Measurements from ENCODE around the gene CCDC102A.
A peak's percentile ranks its signal among the peaks of the same experiment; 100 is the strongest.

Gene CCDC102A

GRCh38 chr16:57537194-57537505 lies 779 bp upstream of the CCDC102A start:
- no peak for DNase-seq (ENCODE audit: low read depth)

- peak; percentile 68 for DNase-seq (ENCODE audit: low read depth)
These were observed 578 bp downstream of the CCDC102A start for GRCh38 chr16:57535680-57536305.

DNA sequence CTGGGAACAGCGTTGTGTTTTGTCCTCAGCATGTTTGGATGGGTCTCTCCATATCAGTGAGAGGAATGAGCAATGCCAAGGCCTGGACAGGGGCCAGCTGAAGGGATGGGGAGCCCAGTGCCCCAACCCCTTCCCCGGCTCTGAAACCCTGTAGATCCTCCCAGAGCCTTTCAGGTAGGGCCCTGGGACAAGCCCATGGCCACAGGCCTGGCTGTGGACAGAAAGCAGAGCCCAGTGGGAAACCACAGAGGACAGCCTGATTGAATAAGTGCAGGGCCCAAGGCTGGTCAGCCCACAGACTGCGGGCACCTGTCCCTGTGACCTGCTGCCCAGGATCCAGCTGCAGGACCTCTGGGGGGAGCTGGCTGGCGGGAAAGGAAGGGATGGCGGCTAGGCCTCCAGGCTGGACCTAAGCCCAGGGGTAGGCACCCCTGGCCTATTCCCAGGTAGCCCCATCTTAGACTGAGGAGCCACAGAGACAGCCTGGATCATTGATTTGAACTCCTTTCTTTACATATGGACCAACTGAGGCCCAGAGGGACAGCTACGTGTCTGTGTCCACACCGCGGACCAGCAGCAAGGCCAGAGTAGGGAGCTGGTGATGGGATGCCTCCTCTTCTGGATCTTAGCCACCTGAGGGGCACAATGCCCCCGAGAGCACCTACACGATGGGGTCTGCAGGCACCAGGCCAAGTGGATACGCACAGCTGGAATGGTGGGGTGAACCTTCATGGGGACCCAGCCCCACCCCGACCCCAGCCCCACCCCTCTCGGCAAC lies 1.3 kb downstream of the CCDC102A start:
- DNase-seq (ENCODE audit: low read depth): no peak

- no peak for DNase-seq (ENCODE audit: low read depth)
These were observed 2.0 kb downstream of the CCDC102A start for GRCh38 chr16:57534337-57534880.

GRCh38 chr16:57533431-57534336 lies 2.7 kb downstream of the CCDC102A start:
- no peak for DNase-seq (ENCODE audit: low read depth)

DNA sequence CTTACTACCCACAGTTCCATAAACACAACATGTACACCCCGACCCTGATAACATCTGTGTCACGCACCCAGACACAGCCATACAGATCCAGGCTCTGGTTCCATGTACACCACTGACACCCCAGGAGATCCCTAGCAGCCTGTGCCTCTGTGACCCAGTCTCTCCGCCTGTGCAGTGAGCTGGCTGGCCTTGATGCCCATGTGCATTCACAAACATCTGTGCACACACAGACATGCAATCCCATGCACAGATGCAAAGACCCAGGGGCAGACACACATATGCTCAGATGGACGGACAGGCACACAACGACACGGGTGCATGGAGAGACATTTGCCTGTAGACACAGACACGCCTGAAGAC lies 4.1 kb downstream of the CCDC102A start:
- no peak for DNase-seq (ENCODE audit: low read depth)

- no peak for DNase-seq (ENCODE audit: low read depth)
These were observed 4.6 kb downstream of the CCDC102A start for GRCh38 chr16:57531635-57532265.

DNA sequence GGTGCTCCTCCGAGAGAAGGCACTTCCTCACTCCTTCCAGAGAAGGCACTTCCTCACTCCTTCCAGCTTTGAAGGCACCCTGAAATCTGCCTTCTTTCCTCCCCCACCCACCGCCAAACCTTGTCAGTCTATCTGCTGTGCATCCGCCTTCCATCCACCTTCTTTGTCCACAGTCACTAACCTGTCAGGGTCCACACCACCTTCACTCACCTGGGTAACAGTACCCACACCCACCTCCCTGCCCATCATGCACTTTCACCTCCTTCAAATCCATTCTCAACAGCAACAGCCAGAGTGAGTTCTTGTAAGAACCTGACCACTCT lies 5.2 kb downstream of the CCDC102A start:
- DNase-seq (ENCODE audit: low read depth): no peak

- no peak for DNase-seq (ENCODE audit: low read depth)
These were observed 5.7 kb downstream of the CCDC102A start for GRCh38 chr16:57530522-57531252.

DNA sequence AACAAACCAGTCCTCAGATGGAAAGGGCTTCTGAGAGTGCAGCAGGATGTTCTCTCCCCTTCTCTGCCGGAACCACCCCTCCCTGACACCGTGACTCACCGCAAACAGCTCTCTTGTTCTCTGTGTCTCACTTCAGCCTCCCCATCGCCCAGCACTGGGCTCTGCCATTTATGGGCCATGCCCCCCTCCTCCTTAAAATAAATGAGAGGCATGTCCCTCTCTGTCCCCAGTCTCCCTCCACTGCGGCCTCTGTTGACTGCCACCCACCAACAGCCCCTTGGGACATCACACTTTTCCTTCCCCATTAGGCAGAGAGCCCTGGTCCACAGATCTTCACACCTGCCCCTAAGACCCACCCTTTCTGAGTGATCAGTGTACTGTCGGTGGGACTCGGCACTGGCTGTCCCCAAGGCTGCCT lies 6.3 kb downstream of the CCDC102A start:
- peak; percentile 21 for DNase-seq (ENCODE audit: low read depth)

DNA sequence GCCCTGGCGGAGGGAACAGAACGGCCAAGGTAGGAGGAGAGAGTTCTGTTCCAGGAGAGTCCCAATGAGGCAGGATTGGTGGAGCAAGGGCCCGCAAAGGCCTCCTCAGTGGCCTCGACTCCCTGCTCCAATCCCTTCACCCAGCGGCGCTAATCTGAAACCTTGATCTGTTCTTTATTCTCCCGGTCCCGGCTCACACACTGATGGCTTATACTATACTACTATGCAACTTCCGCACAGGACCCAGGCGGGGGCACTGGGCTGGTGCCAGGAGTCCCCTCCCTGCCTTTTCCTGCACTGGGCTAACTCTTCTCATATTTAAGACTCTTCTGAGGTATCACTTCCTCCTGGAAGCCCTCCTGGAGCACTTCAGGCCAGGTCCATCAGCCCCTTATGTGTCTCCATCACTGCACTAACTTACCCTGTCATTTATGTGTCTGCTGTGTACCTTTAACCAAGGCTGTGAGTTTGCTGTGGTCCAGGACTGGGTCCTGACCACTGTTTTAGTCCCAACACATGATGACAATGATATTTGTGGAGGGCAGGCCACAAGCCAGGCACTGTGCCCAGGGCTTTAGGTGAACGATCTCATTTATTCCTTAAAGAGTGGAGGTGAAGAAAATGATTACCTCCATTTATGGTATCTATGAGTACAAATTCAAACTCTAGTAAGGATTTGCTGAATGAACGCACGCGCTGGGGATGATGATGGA lies 6.8 kb downstream of the CCDC102A start:
- no peak for DNase-seq (ENCODE audit: low read depth)

DNA sequence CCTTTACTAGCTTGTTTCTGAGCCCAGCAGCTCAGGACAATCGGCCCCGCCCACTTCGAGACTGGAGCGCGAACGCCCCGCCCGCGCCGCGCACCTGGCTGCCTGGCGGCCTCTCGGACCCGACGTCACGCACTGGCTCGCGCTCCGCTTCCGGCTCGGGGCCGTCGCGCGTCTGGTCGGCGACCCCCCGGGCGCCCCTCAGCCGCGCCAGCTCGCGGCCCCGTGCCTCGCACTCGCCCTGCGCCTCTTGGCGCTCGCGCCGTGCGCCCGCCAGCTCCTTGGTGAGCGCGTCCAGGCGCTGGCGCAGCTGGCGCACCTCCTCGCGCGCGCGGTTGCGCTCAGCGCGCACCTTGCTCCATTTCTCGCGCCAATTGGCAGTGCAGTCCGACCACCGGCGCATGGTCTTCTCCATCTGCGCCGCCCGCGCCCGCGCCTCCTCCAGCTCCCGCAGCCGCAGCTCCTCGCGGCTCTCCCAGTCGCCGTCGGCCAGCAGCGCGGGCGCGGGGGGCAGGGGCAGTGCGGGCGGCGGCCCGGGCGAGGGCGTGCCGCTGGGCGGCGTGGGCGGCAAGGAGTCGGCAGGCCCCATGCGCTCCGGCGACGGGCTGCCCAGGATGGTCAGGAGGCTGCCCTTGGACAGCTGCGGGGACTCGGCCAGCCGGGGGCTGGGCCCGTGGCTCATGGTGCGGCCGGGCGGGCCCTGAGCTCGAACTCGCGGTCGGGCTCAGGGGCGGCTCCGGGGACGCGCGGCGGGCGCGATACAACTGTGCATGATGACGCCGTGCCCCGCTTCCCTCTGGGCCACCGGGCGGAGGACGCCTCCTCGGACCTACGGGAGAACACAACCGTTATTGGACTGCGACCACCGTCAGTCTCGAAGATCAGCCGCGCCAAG lies 7.6 kb downstream of the CCDC102A start:
- no peak for DNase-seq (ENCODE audit: low read depth)

DNA sequence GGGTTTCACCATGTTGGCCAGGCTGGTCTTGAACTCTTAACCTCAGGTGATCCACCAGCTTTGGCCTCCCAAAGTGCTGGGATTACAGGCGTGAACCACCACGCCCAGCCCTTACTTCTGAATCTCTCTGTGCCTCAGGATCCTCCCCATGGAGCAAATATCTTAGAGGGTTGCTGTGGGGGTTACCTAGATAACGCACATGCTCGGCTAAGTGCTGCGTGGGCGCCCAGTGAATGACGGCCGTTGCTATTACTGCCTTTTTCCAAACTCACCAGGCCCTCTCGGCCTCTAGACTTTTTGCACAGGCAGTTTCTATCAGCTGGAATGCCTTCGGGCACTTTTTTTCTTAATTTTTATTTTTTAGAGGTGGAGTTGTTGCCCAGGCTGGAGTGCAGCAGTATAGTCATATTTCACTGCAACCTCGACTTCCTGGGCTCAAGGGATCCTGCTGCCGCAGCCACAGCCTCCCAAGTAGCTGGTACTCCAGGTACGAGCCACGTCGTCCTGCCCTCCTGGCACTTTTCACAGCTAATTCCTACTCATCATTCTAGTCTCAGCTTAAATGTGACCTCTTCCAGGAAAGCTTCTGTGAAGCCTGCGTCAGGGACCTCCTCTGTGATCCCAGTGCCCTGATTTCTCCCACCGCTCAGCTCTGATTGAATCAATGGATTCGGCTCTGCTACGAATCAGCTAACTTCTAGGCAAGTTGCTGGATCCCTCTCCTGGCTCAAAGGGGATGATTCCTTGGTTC lies 8.6 kb downstream of the CCDC102A start:
- DNase-seq (ENCODE audit: low read depth): no peak

GRCh38 chr16:57527027-57527426 lies 9.3 kb downstream of the CCDC102A start:
- DNase-seq (ENCODE audit: low read depth): no peak

GRCh38 chr16:57526498-57526897 lies 9.9 kb downstream of the CCDC102A start:
- no peak for DNase-seq (ENCODE audit: low read depth)

DNA sequence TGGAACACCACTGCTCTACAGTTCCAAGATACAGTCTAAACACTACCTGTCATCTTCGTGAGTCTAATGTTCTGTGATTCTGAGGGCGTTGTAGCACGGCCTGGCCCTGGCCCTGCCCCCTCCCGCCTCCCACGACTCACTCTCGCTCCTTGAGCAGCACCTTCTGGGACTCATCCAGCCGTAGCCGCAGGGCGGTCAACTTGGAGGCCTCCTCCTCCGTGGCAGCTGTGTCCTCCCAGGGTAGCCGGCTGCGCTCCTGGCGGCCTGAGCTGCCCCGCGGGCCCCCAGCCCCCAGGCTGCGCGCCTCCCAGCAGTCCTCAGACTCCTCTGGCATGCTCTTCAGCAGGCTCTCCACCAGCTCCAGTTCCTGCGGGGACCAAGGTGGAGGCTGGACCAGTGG lies 10.6 kb downstream of the CCDC102A start:
- DNase-seq (ENCODE audit: low read depth): no peak

- DNase-seq (ENCODE audit: low read depth): no peak
These were observed 13.4 kb downstream of the CCDC102A start for GRCh38 chr16:57522960-57523359.

DNA sequence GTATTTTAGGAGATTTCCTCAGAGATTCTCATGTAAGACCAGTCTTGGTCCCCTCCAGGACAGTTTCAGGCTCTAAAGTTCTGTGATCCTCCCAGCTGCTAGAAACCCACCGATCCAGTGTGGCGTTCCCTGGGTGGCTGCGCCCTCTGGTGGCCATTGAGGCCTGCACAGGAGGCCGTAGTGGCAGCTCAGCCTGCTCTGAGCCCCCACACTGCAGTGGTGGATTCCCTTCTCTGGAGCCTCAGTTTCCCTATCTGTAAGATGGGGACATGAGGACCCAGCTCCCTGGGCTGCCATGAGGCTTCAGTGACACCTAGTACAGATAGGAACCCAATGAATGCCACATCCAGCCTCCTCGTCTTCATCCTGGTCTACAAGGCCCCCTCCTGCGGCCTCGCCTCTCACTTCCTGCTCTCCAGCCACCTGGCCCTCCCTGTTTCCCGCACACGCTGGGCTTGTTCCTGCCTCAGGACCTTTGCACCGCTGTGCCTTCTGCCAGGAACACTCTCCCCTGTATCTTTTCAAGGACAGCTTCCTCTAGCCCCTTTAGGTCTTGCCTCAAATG lies 16.5 kb downstream of the CCDC102A start:
- DNase-seq (ENCODE audit: low read depth): peak; percentile 28

- no peak for DNase-seq (ENCODE audit: low read depth)
These were observed 17.4 kb downstream of the CCDC102A start for GRCh38 chr16:57518922-57519321.

Measured in stromal cell of bone marrow (primary cell).